HG02840 (cell line): ENCODE data around the gene DMD.

Source experiments
- ATAC-seq: cut with Tn5 transposase; IDR thresholded peaks from one replicate; pipeline ENCODE4 v1.9.1; 2021; ENCODE audit warnings: mild to moderate bottlenecking, moderate library complexity, moderate number of reproducible peaks; ENCODE audit not compliant: unreplicated experiment, low FRiP score

Gene DMD

GRCh38 chrX:31334997-31335396 is 1876.4 kb downstream of the DMD start:
- ATAC-seq: no peak

- ATAC-seq: no peak
These were observed 1878.1 kb downstream of the DMD start for GRCh38 chrX:31333165-31333831.

- ATAC-seq: no peak
These were observed 1879.4 kb downstream of the DMD start for GRCh38 chrX:31331928-31332327.

GRCh38 chrX:31331015-31331414 is 1880.3 kb downstream of the DMD start:
- no peak for ATAC-seq

GRCh38 chrX:31329298-31329697 is 1882.1 kb downstream of the DMD start:
- no peak for ATAC-seq

- peak; percentile 75 for ATAC-seq
These were observed 1887.7 kb downstream of the DMD start for GRCh38 chrX:31323658-31324057.

GRCh38 chrX:31320740-31321139 is 1890.6 kb downstream of the DMD start:
- ATAC-seq: no peak

- ATAC-seq: no peak
These were observed 1891.8 kb downstream of the DMD start for GRCh38 chrX:31319586-31319985.

GRCh38 chrX:31318866-31319265 is 1892.5 kb downstream of the DMD start:
- ATAC-seq: no peak

- ATAC-seq: no peak
These were observed 1894.9 kb downstream of the DMD start for GRCh38 chrX:31316340-31316991.

GRCh38 chrX:31314921-31315320 is 1896.4 kb downstream of the DMD start:
- no peak for ATAC-seq

- ATAC-seq: no peak
These were observed 1903.4 kb downstream of the DMD start for GRCh38 chrX:31307952-31308351.

GRCh38 chrX:31302573-31303075 is 1908.7 kb downstream of the DMD start:
- ATAC-seq: no peak

GRCh38 chrX:31301941-31302340 is 1909.4 kb downstream of the DMD start:
- ATAC-seq: no peak

GRCh38 chrX:31301203-31301602 is 1910.1 kb downstream of the DMD start:
- no peak for ATAC-seq

GRCh38 chrX:31298916-31299315 is 1912.4 kb downstream of the DMD start:
- ATAC-seq: no peak

- no peak for ATAC-seq
These were observed 1913.5 kb downstream of the DMD start for GRCh38 chrX:31297881-31298280.

GRCh38 chrX:31294475-31294874 is 1916.9 kb downstream of the DMD start:
- no peak for ATAC-seq

- ATAC-seq: no peak
These were observed 1917.9 kb downstream of the DMD start for GRCh38 chrX:31293409-31293808.

GRCh38 chrX:31291131-31291530 is 1920.2 kb downstream of the DMD start:
- no peak for ATAC-seq

- ATAC-seq: no peak
These were observed 1923.5 kb downstream of the DMD start for GRCh38 chrX:31287861-31288260.

GRCh38 chrX:31280580-31280979 is 1930.8 kb downstream of the DMD start:
- no peak for ATAC-seq
